ENCODE results near the gene EPHB1.

Gene EPHB1

DNA sequence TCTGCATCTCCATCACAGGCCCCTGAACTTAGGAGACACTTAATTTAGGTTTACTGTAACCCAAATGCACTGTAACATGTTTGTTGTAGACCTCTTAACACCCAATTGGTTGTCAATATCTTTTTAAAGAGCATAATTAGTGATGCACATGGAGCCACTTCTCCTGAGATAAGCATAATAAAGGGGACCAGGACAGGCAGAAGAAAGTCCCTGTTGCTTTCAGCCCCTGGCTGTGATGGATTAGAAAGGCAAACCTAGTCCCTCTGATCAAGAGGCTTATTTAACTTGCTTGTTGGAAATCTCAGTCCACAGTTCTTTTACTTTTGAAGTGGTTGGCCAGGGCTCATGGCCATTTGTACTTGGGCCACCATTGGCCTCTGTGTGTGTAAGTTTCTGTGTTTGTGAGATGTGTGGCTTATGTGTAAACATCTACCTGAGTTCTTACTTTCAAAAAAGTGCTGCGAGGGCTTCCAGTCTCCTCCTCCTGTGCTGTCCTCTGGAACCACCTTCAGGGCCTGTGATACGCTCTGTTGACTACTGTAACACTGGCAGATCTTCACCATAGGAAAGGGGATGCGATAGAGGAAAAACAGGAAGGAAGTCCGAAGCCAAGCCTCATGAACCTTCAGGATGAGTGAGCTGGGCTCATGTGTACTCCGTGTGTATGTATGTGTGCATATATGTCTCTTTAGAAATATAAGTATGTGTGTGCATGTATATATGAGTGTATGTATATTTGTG, 136.2 kb downstream of the EPHB1 start:
- H3K27ac ChIP-seq: no peak overlapping the region
- H3K36me3 ChIP-seq (replicated peaks): no peaks in the 10 kb centered on the region
- H3K4me3 ChIP-seq (ENCODE audit: low read depth, low read length): no peak overlapping the region
- TF ChIP-seq, protein P1, sequence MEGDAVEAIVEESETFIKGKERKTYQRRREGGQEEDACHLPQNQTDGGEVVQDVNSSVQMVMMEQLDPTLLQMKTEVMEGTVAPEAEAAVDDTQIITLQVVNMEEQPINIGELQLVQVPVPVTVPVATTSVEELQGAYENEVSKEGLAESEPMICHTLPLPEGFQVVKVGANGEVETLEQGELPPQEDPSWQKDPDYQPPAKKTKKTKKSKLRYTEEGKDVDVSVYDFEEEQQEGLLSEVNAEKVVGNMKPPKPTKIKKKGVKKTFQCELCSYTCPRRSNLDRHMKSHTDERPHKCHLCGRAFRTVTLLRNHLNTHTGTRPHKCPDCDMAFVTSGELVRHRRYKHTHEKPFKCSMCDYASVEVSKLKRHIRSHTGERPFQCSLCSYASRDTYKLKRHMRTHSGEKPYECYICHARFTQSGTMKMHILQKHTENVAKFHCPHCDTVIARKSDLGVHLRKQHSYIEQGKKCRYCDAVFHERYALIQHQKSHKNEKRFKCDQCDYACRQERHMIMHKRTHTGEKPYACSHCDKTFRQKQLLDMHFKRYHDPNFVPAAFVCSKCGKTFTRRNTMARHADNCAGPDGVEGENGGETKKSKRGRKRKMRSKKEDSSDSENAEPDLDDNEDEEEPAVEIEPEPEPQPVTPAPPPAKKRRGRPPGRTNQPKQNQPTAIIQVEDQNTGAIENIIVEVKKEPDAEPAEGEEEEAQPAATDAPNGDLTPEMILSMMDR (IDR thresholded peaks at IDR 0.05; ENCODE audit: low read depth, low read length, missing control alignments): no peak
- no peak for DNase-seq
- in situ Hi-C loops (cut with HindIII; ENCODE audit: low pct_ligation_motif_present, low sequenced_read_pairs): no loop called here
- no peaks in the 10 kb centered on the region for H3K27me3 ChIP-seq (replicated peaks)

DNA sequence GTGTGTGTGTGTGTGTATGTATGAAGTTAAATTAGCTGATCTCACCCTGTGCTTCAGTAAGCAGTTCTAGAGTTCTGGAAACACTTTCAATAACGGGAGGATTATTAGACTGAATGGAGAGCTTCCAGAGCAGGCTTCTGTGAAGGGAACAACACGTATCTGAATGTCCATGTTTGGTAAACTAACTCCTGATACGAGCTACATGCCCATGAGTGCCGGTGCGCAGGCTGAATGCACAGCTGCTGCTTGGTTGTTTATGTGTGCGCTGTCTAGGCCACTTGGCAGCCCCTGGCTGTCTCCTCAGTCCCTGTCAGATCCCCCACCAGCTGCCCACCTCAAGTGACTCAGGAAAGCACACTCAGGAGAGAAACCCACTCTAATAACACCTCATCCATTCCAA, 137.0 kb downstream of the EPHB1 start:
- no peak overlapping the region for H3K4me3 ChIP-seq (ENCODE audit: low read depth, low read length)
- no peaks in the 10 kb centered on the region for H3K36me3 ChIP-seq (replicated peaks)
- H3K27ac ChIP-seq: no peak overlapping the region
- in situ Hi-C loops (cut with HindIII; ENCODE audit: low pct_ligation_motif_present, low sequenced_read_pairs): no loop called here
- H3K27me3 ChIP-seq (replicated peaks): no peaks in the 10 kb centered on the region
- TF ChIP-seq, protein P1 (IDR thresholded peaks at IDR 0.05; ENCODE audit: low read depth, low read length, missing control alignments): no peak
- DNase-seq: no peak

DNA sequence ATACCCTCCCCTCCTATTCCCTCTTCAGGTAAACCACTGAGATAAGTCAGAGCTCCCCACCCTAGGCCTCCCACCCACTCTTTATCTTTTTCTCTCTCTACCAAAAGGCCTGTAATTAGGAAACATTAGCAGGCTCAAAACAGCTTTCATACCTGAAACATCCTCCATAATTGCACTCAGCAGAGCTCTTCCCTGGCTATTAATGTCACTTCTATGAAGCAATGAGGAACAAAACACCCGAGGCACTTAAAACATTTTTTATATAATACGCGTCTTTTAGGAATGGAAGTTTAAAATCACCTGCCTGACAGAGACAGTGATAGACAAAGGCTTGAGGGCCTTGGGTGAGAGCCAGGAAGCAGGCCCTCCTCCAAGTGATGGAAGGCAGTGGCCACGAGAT, 138.9 kb downstream of the EPHB1 start:
- in situ Hi-C loops (cut with HindIII; ENCODE audit: low pct_ligation_motif_present, low sequenced_read_pairs): no loop called here

DNA sequence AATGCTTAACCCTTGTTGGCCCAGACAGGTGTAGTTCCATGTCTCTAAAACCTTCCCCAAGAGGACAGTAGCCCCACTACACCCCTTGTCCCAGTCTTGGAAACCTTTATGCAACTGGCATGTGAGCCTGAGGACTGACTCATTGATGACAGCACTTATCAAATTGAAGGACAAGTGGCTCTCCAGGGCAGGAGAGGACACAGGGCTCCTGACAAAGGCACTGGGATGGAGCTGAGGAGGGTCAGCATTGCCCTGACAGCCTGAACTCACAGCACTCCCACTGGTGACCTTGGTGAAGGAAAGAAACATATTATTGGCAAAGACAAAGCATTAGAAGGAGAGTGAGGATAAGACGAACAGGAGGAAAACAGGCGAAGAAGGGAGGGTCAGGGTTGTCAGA, 139.9 kb downstream of the EPHB1 start:
- Histone ChIP-seq H3K4me3 (ENCODE audit: low read depth, low read length) (no peak overlapping the region), H3K27ac (no peak overlapping the region), H3K27me3 (replicated peaks) (no peaks in the 10 kb centered on the region), H3K36me3 (replicated peaks) (no peaks in the 10 kb centered on the region)
- in situ Hi-C loops (cut with HindIII; ENCODE audit: low pct_ligation_motif_present, low sequenced_read_pairs): no loop called here
- no peak for DNase-seq
- TF ChIP-seq, protein P1 (IDR thresholded peaks at IDR 0.05; ENCODE audit: low read depth, low read length, missing control alignments): no peak

More for the DNA sequence above, 138.9 kb downstream of the EPHB1 start:
- H3K4me3 ChIP-seq (ENCODE audit: low read depth, low read length): no peak overlapping the region
- TF ChIP-seq, protein P1 (IDR thresholded peaks at IDR 0.05; ENCODE audit: low read depth, low read length, missing control alignments): no peak
- H3K36me3 ChIP-seq (replicated peaks): no peaks in the 10 kb centered on the region
- H3K27me3 ChIP-seq (replicated peaks): no peaks in the 10 kb centered on the region
- H3K27ac ChIP-seq: no peak overlapping the region
- DNase-seq: no peak

DNA sequence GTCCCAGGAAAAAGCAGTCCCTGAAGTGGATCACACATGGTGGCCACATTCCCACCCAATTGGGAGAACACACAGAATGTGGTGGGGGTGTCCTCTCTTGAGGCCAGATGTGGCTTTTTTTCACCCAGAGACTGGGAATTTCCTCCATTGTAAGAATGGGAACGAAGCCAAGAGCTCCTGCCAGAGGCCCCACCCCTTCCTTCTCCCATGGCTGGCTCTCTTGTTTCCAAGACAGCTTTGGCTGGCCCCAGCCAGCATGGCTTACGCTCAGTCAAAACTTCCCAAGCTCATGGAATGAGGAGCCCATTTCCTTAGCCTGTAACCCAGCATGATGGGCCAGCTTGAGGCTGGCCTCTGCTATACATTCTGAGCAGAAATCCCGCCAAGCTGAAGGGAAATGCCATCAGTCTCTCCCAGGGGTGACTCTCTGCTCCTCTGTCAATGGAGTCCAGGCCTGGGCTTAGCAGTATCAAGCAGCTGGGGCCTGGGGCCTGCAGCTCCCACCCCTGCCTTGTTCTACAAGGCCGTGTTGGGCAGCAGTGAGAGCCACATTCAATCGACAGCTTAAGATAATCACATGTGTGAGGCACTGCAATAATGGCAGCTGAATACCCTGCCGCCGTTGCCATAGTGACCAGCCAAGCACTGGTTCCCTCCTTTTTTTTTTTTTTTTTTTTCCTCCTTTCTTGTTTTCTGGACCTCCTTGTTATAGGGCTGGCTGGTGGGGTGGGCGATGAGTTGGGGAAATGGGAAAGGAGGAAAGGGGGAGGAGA, 142.4 kb downstream of the EPHB1 start:
- H3K4me3 ChIP-seq (ENCODE audit: low read depth, low read length): no peak overlapping the region
- in situ Hi-C loops (cut with HindIII; ENCODE audit: low pct_ligation_motif_present, low sequenced_read_pairs): no loop called here
- TF ChIP-seq, protein P1 (IDR thresholded peaks at IDR 0.05; ENCODE audit: low read depth, low read length, missing control alignments): no peak
- no peaks in the 10 kb centered on the region for H3K27me3 ChIP-seq (replicated peaks)
- no peaks in the 10 kb centered on the region for H3K36me3 ChIP-seq (replicated peaks)
- no peak overlapping the region for H3K27ac ChIP-seq
- DNase-seq: no peak

Data from brain microvascular endothelial cell (primary cell).